ENCODE measurements around the gene OLFM2. TPM values are rescaled to one million over a fixed set of nuclear protein-coding genes. Genes with fewer than 3 reads are reported as not detected.

Gene OLFM2
- 0.38 and 1.6 TPM in 2 replicates for total RNA-seq

GRCh38 chr19:9936326-9937000, at the start of gene OLFM2:
TSS of gene OLFM2 (minus strand) at chr19:9936515. CDS start at chr19:9936366, 149 bp downstream.

GRCh38 chr19:9834726-9835506, 101.4 kb downstream of the OLFM2 start, which contains the start of gene PIN1:
TSS of gene PIN1 (plus strand) at chr19:9835318. CDS start at chr19:9835345, 27 bp downstream.

GRCh38 chr19:9827289-9828238, 108.8 kb downstream of the OLFM2 start, which contains the start of gene UBL5:
TSS of gene UBL5 (plus strand) at chr19:9827918. CDS start at chr19:9828338, 420 bp downstream.

GRCh38 chr19:9818734-9819595, 117.3 kb downstream of the OLFM2 start, which contains the start of gene FBXL12:
TSS of gene FBXL12 (minus strand) at chr19:9819079. CDS start at chr19:9818813, 266 bp downstream.

Small RNAs within 50 kb of the gene (small RNA-seq; reads per million reads assigned to genes)
- gene RF00156, result 0.34 reads per million, percentile 14 among the genes with 10 or more reads in this experiment

Other genes starting within 250 kb of the OLFM2 start
- gene ZNF846, start 167.8 kb downstream of the OLFM2 start, total RNA-seq, result 6.7 and 6.9 TPM in 2 replicates
- 16.5 and 17.3 TPM in 2 replicates for gene FBXL12, start 117.4 kb downstream of the OLFM2 start, total RNA-seq
- 238 and 244 TPM in 2 replicates for gene UBL5, start 108.6 kb downstream of the OLFM2 start, total RNA-seq
- 83.0 and 92.1 TPM in 2 replicates for gene PIN1, start 101.2 kb downstream of the OLFM2 start, total RNA-seq
- 0.67 TPM in 1 of 2 replicates, not detected in the other for gene COL5A3, start 74.0 kb upstream of the OLFM2 start, total RNA-seq
- gene RDH8, start 77.0 kb upstream of the OLFM2 start, total RNA-seq, result not detected in 2 replicates
- gene SHFL, start 149.8 kb upstream of the OLFM2 start, total RNA-seq, result 18.9 and 21.2 TPM in 2 replicates
- gene ANGPTL6, start 166.2 kb upstream of the OLFM2 start, total RNA-seq, result 0.33 TPM in 1 of 2 replicates, not detected in the other
- 33.8 and 34.6 TPM in 2 replicates for gene PPAN, start 169.8 kb upstream of the OLFM2 start, total RNA-seq
- 3.0 and 3.3 TPM in 2 replicates for gene P2RY11, start 175.2 kb upstream of the OLFM2 start, total RNA-seq
- gene EIF3G, start 183.4 kb upstream of the OLFM2 start, total RNA-seq, result 259 and 291 TPM in 2 replicates